SK-N-SH (cell line): ENCODE results near the gene DNAJA1. TPM values are rescaled to one million over a fixed set of nuclear protein-coding genes. Genes with fewer than 3 reads are reported as not detected.

ENCODE experiments used
- CTCF ChIA-PET: fragments of 300-600, 350-600 bp; formaldehyde crosslinking; extraction: SDS; loops from one replicate; lab custom pipeline; 2021; lab: Yijun Ruan, JAX
- POLR2A ChIA-PET: fragments of 350-600 bp; sonication (Branson Sonifier 250); formaldehyde crosslinking; extraction: SDS; loops from one replicate; lab custom pipeline; 2020; ENCODE audit warnings: antibody characterized with exemption, inconsistent platforms; lab: Yijun Ruan, JAX
- DNase-seq: peaks from one replicate; pipeline ENCODE4 v3.0.0; 2012
- H2AFZ ChIP-seq: fragments of 200-600 bp; sonication (generic); 2 replicates; pipeline ENCODE4 v1.8.1; 2016; ENCODE audit warnings: antibody characterized with exemption, mild to moderate bottlenecking, low read depth
- H3F3A ChIP-seq: fragments of 200-600 bp; sonication (generic); replicated peaks from 2 replicates; pipeline ENCODE3; 2016; ENCODE audit warnings: antibody characterized with exemption, mild to moderate bottlenecking; ENCODE audit not compliant: insufficient read depth
- H3K27ac ChIP-seq, 2 experiments: fragments of 200-500 bp in 1 of 2; fragments of 200-600 bp in 1 of 2; sonication (Bioruptor generic) in 1 of 2; sonication (generic), shearing (Covaris generic) in 1 of 2; 2 replicates each; pipeline versions ENCODE4 v1.5.1 to v1.6.1; 2014 to 2016; ENCODE audit warnings: low read depth in 2 of 2, inconsistent platforms in 1 of 2, low read length in 1 of 2, mild to moderate bottlenecking in 1 of 2, mixed read lengths in 1 of 2
- H3K27me3 ChIP-seq: fragments of 200-600 bp; sonication (generic), shearing (Covaris generic); 2 replicates; pipeline ENCODE4 v1.6.1; 2016; ENCODE audit warnings: mixed run types; ENCODE audit not compliant: insufficient read depth
- H3K36me3 ChIP-seq, 2 experiments: fragments of 200-500 bp in 1 of 2; fragments of 200-600 bp in 1 of 2; sonication (Bioruptor generic) in 1 of 2; sonication (generic) in 1 of 2; replicated peaks in 1 of 2; 2 replicates each; pipeline versions ENCODE3 to v1.5.1; 2014 to 2016; ENCODE audit warnings: low read length in 1 of 2, mild to moderate bottlenecking in 1 of 2; ENCODE audit not compliant: insufficient read depth in 2 of 2, control insufficient read depth in 1 of 2
- H3K4me1 ChIP-seq, 2 experiments: fragments of 200-500 bp in 1 of 2; fragments of 200-600 bp in 1 of 2; sonication (Bioruptor generic) in 1 of 2; sonication (generic), shearing (Covaris generic) in 1 of 2; 2 replicates each; pipeline versions ENCODE4 v1.5.1 to v1.6.1; 2014 to 2016; ENCODE audit warnings: low read depth in 1 of 2, low read length in 1 of 2, mixed run types in 1 of 2; ENCODE audit not compliant: insufficient read depth in 2 of 2, control insufficient read depth in 1 of 2
- H3K4me2 ChIP-seq: fragments of 200-600 bp; sonication (generic), shearing (Covaris generic); 2 replicates; pipeline ENCODE4 v1.6.1; 2017; ENCODE audit warnings: mixed run types
- H3K4me3 ChIP-seq, 2 experiments: fragments of 200-500 bp in 1 of 2; fragments of 200-600 bp in 1 of 2; sonication (Bioruptor generic) in 1 of 2; sonication (generic), shearing (Covaris generic) in 1 of 2; 2 replicates each; pipeline versions ENCODE4 v1.5.1 to v1.8.1; 2014 to 2016; ENCODE audit warnings: low read depth in 2 of 2, inconsistent platforms in 1 of 2, low read length in 1 of 2, mild to moderate bottlenecking in 1 of 2, mixed read lengths in 1 of 2, moderate library complexity in 1 of 2
- H3K79me2 ChIP-seq: fragments of 200-600 bp; sonication (generic); 2 replicates; pipeline ENCODE4 v1.8.1; 2017; ENCODE audit warnings: mild to moderate bottlenecking; ENCODE audit not compliant: insufficient read depth
- H3K9ac ChIP-seq: fragments of 200-600 bp; sonication (generic); 2 replicates; pipeline ENCODE4 v1.6.1; 2017; ENCODE audit warnings: mixed run types
- H3K9me2 ChIP-seq: fragments of 200-600 bp; sonication (generic); 2 replicates; pipeline ENCODE4 v1.6.1; 2017; ENCODE audit warnings: mixed run types
- H3K9me3 ChIP-seq: fragments of 200-600 bp; sonication (generic); 2 replicates; pipeline ENCODE4 v1.6.1; 2017; ENCODE audit warnings: mixed run types, mild to moderate bottlenecking, moderate library complexity
- H4K20me1 ChIP-seq: fragments of 200-600 bp; sonication (generic); 2 replicates; pipeline ENCODE4 v1.6.1; 2017; ENCODE audit warnings: mild to moderate bottlenecking, mixed run types; ENCODE audit not compliant: insufficient read depth
- CTCF ChIP-seq: fragments of 200-600 bp; sonication (generic); IDR thresholded peaks from 2 replicates; pipeline ENCODE4 v1.6.1; 2017; ENCODE audit warnings: antibody characterized with exemption, mild to moderate bottlenecking, moderate library complexity
- EP300 ChIP-seq, 2 experiments: IDR thresholded peaks; 2 replicates each; pipeline versions ENCODE4 v1.4.0 to v1.6.1; 2012; ENCODE audit warnings: borderline replicate concordance in 1 of 2, low read depth in 1 of 2, low read length in 1 of 2
- EZH2phosphoT487 ChIP-seq: fragments of 200-600 bp; sonication (generic); IDR thresholded peaks from 2 replicates; pipeline ENCODE4 v1.6.1; 2017; ENCODE audit warnings: low read depth, mixed run types, mild to moderate bottlenecking, antibody characterized with exemption, moderate library complexity, borderline replicate concordance
- FOSL2 ChIP-seq: IDR thresholded peaks from 2 replicates; pipeline ENCODE4 v1.4.0; 2012; ENCODE audit warnings: low read depth, mild to moderate bottlenecking, moderate library complexity, borderline replicate concordance
- GATA2 ChIP-seq: sonication (generic); formaldehyde crosslinking; IDR thresholded peaks from 2 replicates; pipeline ENCODE4 v1.5.0; 2020; ENCODE audit warnings: mild to moderate bottlenecking, missing genetic modification reagents
- NFIC ChIP-seq: IDR thresholded peaks from 2 replicates; pipeline ENCODE4 v1.4.0; 2012; ENCODE audit warnings: borderline replicate concordance
- NRF1 ChIP-seq: IDR thresholded peaks from 2 replicates; pipeline ENCODE4 v1.6.1; 2012; ENCODE audit warnings: low read depth, mild to moderate bottlenecking, low read length
- POLR2AphosphoS5 ChIP-seq: IDR thresholded peaks from 2 replicates; pipeline ENCODE4 v1.6.1; 2012; ENCODE audit warnings: low read depth, low read length
- RAD21 ChIP-seq: IDR thresholded peaks from 2 replicates; pipeline ENCODE4 v1.6.1; 2012; ENCODE audit warnings: mild to moderate bottlenecking, low read length
- SIN3A ChIP-seq: IDR thresholded peaks from 2 replicates; pipeline ENCODE4 v1.6.1; 2012; ENCODE audit warnings: low read depth, mild to moderate bottlenecking, low read length, moderate library complexity, borderline replicate concordance
- SMC3 ChIP-seq: IDR thresholded peaks from 2 replicates; pipeline ENCODE4 v1.6.1; 2012; ENCODE audit warnings: low read depth, low read length, improper control_type of control experiment
- TAF1 ChIP-seq: IDR thresholded peaks from 2 replicates; pipeline ENCODE4 v1.6.1; 2012; ENCODE audit warnings: low read depth, mild to moderate bottlenecking, low read length, moderate library complexity, borderline replicate concordance
- YY1 ChIP-seq: IDR thresholded peaks from 2 replicates; pipeline ENCODE4 v1.4.0; 2012; ENCODE audit warnings: low read depth, mild to moderate bottlenecking
- WGBS: methylation state at CpG from one replicate; pipeline ENCODE4 v1.1.6; 2017; ENCODE audit warnings: low lambda C conversion rate; 5-methylcytosine and 5-hydroxymethylcytosine counted together
- polyA plus RNA-seq, 3 experiments: library from polyadenylated mRNA; depleted of rRNA; stranded (reverse); fragments of >200 nt; gene quantifications; 2 replicates each; pipeline ENCODE4 v1.2.3, GENCODE V29; 2012
- TF ChIP-seq, protein P1 (sequence below): fragments of 150-350 bp; IDR thresholded peaks from 2 replicates; pipeline ENCODE4 v1.6.1; 2016; ENCODE audit warnings: mild to moderate bottlenecking, low read depth, low read length

DNAJA1 gene
- polyA plus RNA-seq, 1 of the 3 experiments (the other 2 are of a cell fraction), result 103 TPM

- Histone ChIP-seq H3K9me3 (no peaks in the 10 kb centered on the region), H3K4me2 (no peak overlapping the region), H3K27me3 (no peaks in the 10 kb centered on the region)
- CTCF ChIA-PET, result interaction anchor here (1.2 kb wide), 1 partner anchor 12 kb away, joined by 3 read pairs; no protein-coding TSS in a partner anchor
- TF ChIP-seq YY1, result no peak
- no peak for TF ChIP-seq RAD21
- TF ChIP-seq SMC3, result no peak
- no peak for TF ChIP-seq EZH2phosphoT487
- TF ChIP-seq, protein P1, sequence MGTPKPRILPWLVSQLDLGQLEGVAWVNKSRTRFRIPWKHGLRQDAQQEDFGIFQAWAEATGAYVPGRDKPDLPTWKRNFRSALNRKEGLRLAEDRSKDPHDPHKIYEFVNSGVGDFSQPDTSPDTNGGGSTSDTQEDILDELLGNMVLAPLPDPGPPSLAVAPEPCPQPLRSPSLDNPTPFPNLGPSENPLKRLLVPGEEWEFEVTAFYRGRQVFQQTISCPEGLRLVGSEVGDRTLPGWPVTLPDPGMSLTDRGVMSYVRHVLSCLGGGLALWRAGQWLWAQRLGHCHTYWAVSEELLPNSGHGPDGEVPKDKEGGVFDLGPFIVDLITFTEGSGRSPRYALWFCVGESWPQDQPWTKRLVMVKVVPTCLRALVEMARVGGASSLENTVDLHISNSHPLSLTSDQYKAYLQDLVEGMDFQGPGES, result no peak
- no peak for TF ChIP-seq NFIC
- TF ChIP-seq FOSL2, result no peak
- no peak for TF ChIP-seq TAF1
- TF ChIP-seq POLR2AphosphoS5, result no peak
- no peak for TF ChIP-seq CTCF
- TF ChIP-seq, all 33 proteins: peak for 0
- Histone ChIP-seq H3K79me2 (no peaks in the 10 kb centered on the region), H3K36me3 (no peaks in the 10 kb centered on the region), H2AFZ (no peak overlapping the region), H3K4me3 (no peak overlapping the region), H3F3A (peaks cover 4% of the 10 kb centered on the region), H3K9me2 (no peaks in the 10 kb centered on the region), H4K20me1 (no peaks in the 10 kb centered on the region), H3K9ac (no peak overlapping the region), H3K4me1 (no peaks in the 10 kb centered on the region), H3K27ac (no peak overlapping the region)
- 96% methylated on average over 3 of the region's 3 CpGs for WGBS
- DNase-seq, result no peak
- POLR2A ChIA-PET, result interaction anchor here (3.2 kb wide), 1 partner anchor 13 kb away, joined by 11 read pairs; the partner anchor contains the start of gene DNAJA1
These were observed 12.6 kb upstream of the DNAJA1 start for GRCh38 chr9:33012328-33013069.

- Histone ChIP-seq H3K4me3 (no peak overlapping the region), H4K20me1 (no peaks in the 10 kb centered on the region)
- DNase-seq, result no peak
- TF ChIP-seq NRF1 (no peak), CTCF (no peak), YY1 (no peak), EZH2phosphoT487 (no peak), GATA2 (no peak), SIN3A (no peak), EP300 (IDR thresholded peaks at IDR 0.05; ENCODE audit: borderline replicate concordance in 1 of 2, low read depth in 1 of 2, low read length in 1 of 2) (no peak), TAF1 (no peak)
- TF ChIP-seq, all 33 proteins: peak for 0
- WGBS, result 94% methylated on average over 2 of the region's 2 CpGs
- H3F3A ChIP-seq, result peaks cover 4% of the 10 kb centered on the region
- no peaks in the 10 kb centered on the region for H3K4me1 ChIP-seq
- ChIA-PET POLR2A (interaction anchor here (3.2 kb wide), 1 partner anchor 11 kb away, joined by 11 read pairs; the partner anchor contains the start of gene DNAJA1), CTCF (interaction anchor here (1.2 kb wide), 1 partner anchor 432 kb away, joined by 4 read pairs; no protein-coding TSS in a partner anchor)
- H3K27me3 ChIP-seq, result no peaks in the 10 kb centered on the region
- H3K9me2 ChIP-seq, result no peaks in the 10 kb centered on the region
- H3K36me3 ChIP-seq, result no peaks in the 10 kb centered on the region
- no peak overlapping the region for H3K4me2 ChIP-seq
- no peaks in the 10 kb centered on the region for H3K79me2 ChIP-seq
- no peak overlapping the region for H3K27ac ChIP-seq
- no peak overlapping the region for H3K9ac ChIP-seq
- H3K9me3 ChIP-seq, result no peaks in the 10 kb centered on the region
- H2AFZ ChIP-seq, result no peak overlapping the region
These were observed 11.0 kb upstream of the DNAJA1 start for GRCh38 chr9:33013962-33014664.
